Vagina (tissue), 2 donors: ENCODE measurements around the gene GHDC. TPM values are rescaled to one million over a fixed set of nuclear protein-coding genes. Genes with fewer than 3 reads are reported as not detected.
A peak's percentile ranks its signal among the peaks of the same experiment; 100 is the strongest.

Experiments
- DNase-seq, 2 donors: peaks; one replicate each; pipeline ENCODE4 v3.0.0-alpha.2; 2017; ENCODE audit errors: extremely low spot score in 2 of 2
- H3K27ac ChIP-seq: fragments of 200-600 bp; sonication (generic); one replicate; pipeline ENCODE4 v1.5.1; 2019
- H3K27me3 ChIP-seq: fragments of 200-600 bp; sonication (generic); one replicate; pipeline ENCODE4 v1.5.1; 2019
- H3K36me3 ChIP-seq, 2 donors: fragments of 200-600 bp; sonication (generic); one replicate each; pipeline ENCODE4 v1.5.1; 2017 to 2019
- H3K4me1 ChIP-seq: fragments of 200-600 bp; sonication (generic); one replicate; pipeline ENCODE4 v1.5.1; 2019
- H3K4me3 ChIP-seq, 2 donors: fragments of 200-600 bp; sonication (generic); 1 replicate in 1 of 2; 2 replicates in 1 of 2; pipeline ENCODE4 v1.5.1; 2016 to 2019
- H3K9me3 ChIP-seq: fragments of 200-600 bp; sonication (generic); one replicate; pipeline ENCODE4 v1.5.1; 2019
- POLR2A ChIP-seq, 2 donors: fragments of 450-650 bp; IDR thresholded peaks; one replicate each; pipeline ENCODE4 v1.6.1; 2017; ENCODE audit warnings: antibody characterized with exemption in 2 of 2, mild to moderate bottlenecking in 2 of 2, moderate library complexity in 2 of 2
- POLR2AphosphoS5 ChIP-seq, 2 donors: sonication (generic); formaldehyde crosslinking; IDR thresholded peaks; one replicate each; pipeline ENCODE4 v1.9.0; 2017; ENCODE audit warnings: antibody characterized with exemption in 2 of 2, mild to moderate bottlenecking in 2 of 2, low read depth in 1 of 2; ENCODE audit not compliant: insufficient read depth in 1 of 2
- intact Hi-C: fragments of 100-400 bp; cut with DNase I; formaldehyde crosslinking; loops from one replicate; pipeline ENCODE4 v1.15.1; 2023
- total RNA-seq: library from RNA; depleted of rRNA; stranded (reverse); fragments of >200 nt; gene quantifications from one replicate; pipeline ENCODE4 v1.2.3, GENCODE V29; 2016
- TF ChIP-seq, protein P1 (sequence below), 3 experiments: fragments of 450-650 bp in 2 of 3; fragments of 200-600 bp in 1 of 3; sonication (generic) in 1 of 3; IDR thresholded peaks; one replicate each; pipeline ENCODE4 v1.5.1; 2017 to 2019; ENCODE audit warnings: antibody characterized with exemption in 3 of 3, mild to moderate bottlenecking in 2 of 3, moderate library complexity in 2 of 3

Gene GHDC
- total RNA-seq, 1 donor from 2014 or later, result 35.1 TPM

DNA sequence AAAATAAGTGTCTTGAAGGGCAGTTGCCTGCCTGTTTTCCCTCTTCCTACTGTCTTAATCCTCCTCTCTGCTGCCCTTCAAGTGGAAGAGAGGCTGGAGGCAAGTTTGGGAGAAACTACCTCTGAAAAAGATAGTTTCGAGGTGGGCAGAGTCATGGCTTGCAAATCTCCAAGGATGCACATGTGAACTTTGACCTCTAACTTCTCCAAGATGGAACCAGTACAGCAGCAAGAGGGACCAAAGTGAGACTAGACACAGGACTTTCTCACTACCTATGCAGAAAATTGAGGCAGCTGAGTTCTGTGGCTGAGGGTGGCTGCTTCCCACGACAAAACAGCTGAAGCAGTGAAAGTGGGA is 12.5 kb downstream of the GHDC start:
- DNase-seq, result no peak
- intact Hi-C loops, result no loop called here
- H3K27me3 ChIP-seq, result peaks cover 8% of the 10 kb centered on the region
- no peaks in the 10 kb centered on the region for H3K36me3 ChIP-seq
- H3K9me3 ChIP-seq, result no peaks in the 10 kb centered on the region
- peaks cover 23% of the 10 kb centered on the region for H3K4me1 ChIP-seq
- H3K27ac ChIP-seq, result no peak overlapping the region
- no peak overlapping the region for H3K4me3 ChIP-seq
- TF ChIP-seq, protein P1, sequence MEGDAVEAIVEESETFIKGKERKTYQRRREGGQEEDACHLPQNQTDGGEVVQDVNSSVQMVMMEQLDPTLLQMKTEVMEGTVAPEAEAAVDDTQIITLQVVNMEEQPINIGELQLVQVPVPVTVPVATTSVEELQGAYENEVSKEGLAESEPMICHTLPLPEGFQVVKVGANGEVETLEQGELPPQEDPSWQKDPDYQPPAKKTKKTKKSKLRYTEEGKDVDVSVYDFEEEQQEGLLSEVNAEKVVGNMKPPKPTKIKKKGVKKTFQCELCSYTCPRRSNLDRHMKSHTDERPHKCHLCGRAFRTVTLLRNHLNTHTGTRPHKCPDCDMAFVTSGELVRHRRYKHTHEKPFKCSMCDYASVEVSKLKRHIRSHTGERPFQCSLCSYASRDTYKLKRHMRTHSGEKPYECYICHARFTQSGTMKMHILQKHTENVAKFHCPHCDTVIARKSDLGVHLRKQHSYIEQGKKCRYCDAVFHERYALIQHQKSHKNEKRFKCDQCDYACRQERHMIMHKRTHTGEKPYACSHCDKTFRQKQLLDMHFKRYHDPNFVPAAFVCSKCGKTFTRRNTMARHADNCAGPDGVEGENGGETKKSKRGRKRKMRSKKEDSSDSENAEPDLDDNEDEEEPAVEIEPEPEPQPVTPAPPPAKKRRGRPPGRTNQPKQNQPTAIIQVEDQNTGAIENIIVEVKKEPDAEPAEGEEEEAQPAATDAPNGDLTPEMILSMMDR (IDR thresholded peaks at IDR 0.05), result no peak
- TF ChIP-seq POLR2A (IDR thresholded peaks at IDR 0.05) (no peak), POLR2AphosphoS5 (IDR thresholded peaks at IDR 0.05; ENCODE audit: insufficient read depth in 1 of 2, low read depth in 1 of 2) (no peak)

DNA sequence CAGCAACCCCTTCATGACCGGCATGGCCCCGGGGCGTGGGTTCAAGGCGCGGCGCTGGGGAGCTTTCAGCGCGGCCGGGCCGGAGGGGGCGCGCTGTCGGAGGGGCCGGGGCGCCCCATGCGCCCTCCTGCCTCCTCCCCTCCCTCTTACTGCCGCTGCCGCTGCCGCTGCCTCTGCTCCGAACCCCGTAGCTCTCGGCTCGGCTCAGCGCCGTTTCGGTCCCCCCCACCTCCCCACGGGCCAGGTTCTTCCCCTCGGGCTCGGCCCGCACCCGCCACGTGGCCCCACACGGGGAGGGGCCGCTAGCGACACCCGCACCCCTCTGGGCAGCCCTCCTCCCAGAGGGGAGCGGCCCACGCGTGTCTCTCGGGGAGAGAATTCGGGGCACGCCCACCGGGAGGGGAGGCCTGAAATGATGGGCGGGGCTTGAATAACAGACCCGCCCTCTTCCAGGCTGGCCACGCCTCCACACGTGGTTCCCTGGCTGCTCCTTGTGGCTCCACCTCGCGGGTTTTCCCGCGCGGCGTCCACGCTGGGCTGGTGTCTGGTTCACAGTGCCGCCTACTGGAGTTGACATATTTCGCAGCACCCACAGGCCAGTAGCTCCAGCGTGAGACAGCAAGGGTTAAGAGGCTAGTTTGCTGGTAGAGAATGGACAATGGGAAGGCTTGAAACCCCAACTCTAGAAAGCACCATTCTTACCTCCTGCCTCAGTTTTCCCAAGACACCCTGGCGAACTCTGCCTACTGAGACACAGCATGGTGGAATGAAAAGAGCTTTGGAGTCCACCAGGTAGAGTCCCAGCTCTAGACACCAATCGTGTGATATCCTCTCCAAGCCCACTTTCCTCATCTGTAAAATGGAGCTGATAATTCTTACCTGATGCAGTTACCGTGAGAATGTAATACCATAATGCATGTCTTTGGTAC is 13.1 kb downstream of the GHDC start, which contains the start of gene KCNH4:
TSS of gene KCNH4 (minus strand) at position 221 of the 929 bp plus-strand sequence. CDS start at position 24, 197 bp downstream.
- Histone ChIP-seq H3K4me1 (peaks cover 23% of the 10 kb centered on the region), H3K27ac (no peak within 1 kb of the TSS), H3K27me3 (peaks cover 8% of the 10 kb centered on the region), H3K36me3 (no peaks in the 10 kb centered on the region), H3K4me3 (peak within 1 kb of the TSS; percentile 36), H3K9me3 (no peaks in the 10 kb centered on the region)
- intact Hi-C loops, result no loop called here
- DNase-seq, result no peak
- TF ChIP-seq, protein P1 (IDR thresholded peaks at IDR 0.05), result peak in 2 of 3 experiments; percentile 26 to 33
- TF ChIP-seq POLR2A (IDR thresholded peaks at IDR 0.05) (no peak), POLR2AphosphoS5 (IDR thresholded peaks at IDR 0.05; ENCODE audit: insufficient read depth in 1 of 2, low read depth in 1 of 2) (no peak)

- peak overlapping the region; percentile 36 for H3K4me3 ChIP-seq
Measured at GRCh38 chr17:42180411-42180921, 13.8 kb downstream of the GHDC start.

GRCh38 chr17:42179911-42180410 is 14.3 kb downstream of the GHDC start:
- Histone ChIP-seq H3K36me3 (no peaks in the 10 kb centered on the region), H3K27me3 (peaks cover 8% of the 10 kb centered on the region), H3K9me3 (no peaks in the 10 kb centered on the region), H3K4me1 (peaks cover 23% of the 10 kb centered on the region), H3K27ac (no peak overlapping the region), H3K4me3 (no peak overlapping the region)
- no peak for DNase-seq
- TF ChIP-seq POLR2A (IDR thresholded peaks at IDR 0.05) (no peak), POLR2AphosphoS5 (IDR thresholded peaks at IDR 0.05; ENCODE audit: insufficient read depth in 1 of 2, low read depth in 1 of 2) (no peak)
- TF ChIP-seq, protein P1 (IDR thresholded peaks at IDR 0.05), result no peak
- intact Hi-C loops, result loop anchor here (5.0 kb wide), 1 partner anchor 1713 kb away; no protein-coding TSS in a partner anchor

More at GRCh38 chr17:42180411-42180921, 13.8 kb downstream of the GHDC start:
- TF ChIP-seq POLR2A (IDR thresholded peaks at IDR 0.05) (no peak), POLR2AphosphoS5 (IDR thresholded peaks at IDR 0.05; ENCODE audit: insufficient read depth in 1 of 2, low read depth in 1 of 2) (no peak)
- TF ChIP-seq, protein P1 (IDR thresholded peaks at IDR 0.05), result no peak
- peaks cover 23% of the 10 kb centered on the region for H3K4me1 ChIP-seq
- H3K9me3 ChIP-seq, result no peaks in the 10 kb centered on the region
- no peaks in the 10 kb centered on the region for H3K36me3 ChIP-seq
- DNase-seq, result no peak
- intact Hi-C loops, result no loop called here
- H3K27me3 ChIP-seq, result peaks cover 8% of the 10 kb centered on the region
- no peak overlapping the region for H3K27ac ChIP-seq
